HFFc6 (cell line): ENCODE results near the gene NCKAP5. TPM values are rescaled to one million over a fixed set of nuclear protein-coding genes. Genes with fewer than 3 reads are reported as not detected.

Experiments
- DNase-seq: peaks from one replicate; pipeline ENCODE4 v3.0.0-alpha.2; 2018
- H3K27ac Mint-ChIP-seq: 2 replicates; pipeline ENCODE4 v1.8.0; 2020; ENCODE audit warnings: mild to moderate bottlenecking, mixed read lengths
- H3K27me3 Mint-ChIP-seq: 2 replicates; pipeline ENCODE4 v1.8.0; 2021; ENCODE audit warnings: mild to moderate bottlenecking, moderate library complexity, mixed read lengths; ENCODE audit not compliant: insufficient read depth
- H3K36me3 Mint-ChIP-seq: 2 replicates; pipeline ENCODE4 v1.8.0; 2021; ENCODE audit warnings: low read depth, mixed read lengths
- H3K4me1 Mint-ChIP-seq: 2 replicates; pipeline ENCODE4 v1.8.0; 2020; ENCODE audit warnings: low read depth, mixed read lengths
- H3K4me3 Mint-ChIP-seq: 2 replicates; pipeline ENCODE4 v1.8.0; 2020; ENCODE audit warnings: mild to moderate bottlenecking, moderate library complexity, mixed read lengths
- H3K9me3 Mint-ChIP-seq: 2 replicates; pipeline ENCODE4 v1.8.0; 2020; ENCODE audit warnings: mild to moderate bottlenecking, mixed read lengths
- total RNA-seq, 6 experiments: library from RNA; stranded (reverse); fragmentation: NEBNext Ultra II Directional; extraction: Animal tissue kit (Norgen Biotek cat#: 25700); gene quantifications; 2 replicates in 1 of 6; 3 replicates in 5 of 6; pipeline ENCODE4 v1.2.3, GENCODE V29; 2021
- TF ChIP-seq, protein P1 (sequence below): fragments of 200-600 bp; sonication (generic); IDR thresholded peaks from 2 replicates; pipeline ENCODE4 v1.5.0; 2021; ENCODE audit warnings: antibody characterized with exemption, mild to moderate bottlenecking

NCKAP5 gene
- total RNA-seq, 6 experiments from 2014 or later = 0.31 to 4.0 (median 3.1) TPM

DNA sequence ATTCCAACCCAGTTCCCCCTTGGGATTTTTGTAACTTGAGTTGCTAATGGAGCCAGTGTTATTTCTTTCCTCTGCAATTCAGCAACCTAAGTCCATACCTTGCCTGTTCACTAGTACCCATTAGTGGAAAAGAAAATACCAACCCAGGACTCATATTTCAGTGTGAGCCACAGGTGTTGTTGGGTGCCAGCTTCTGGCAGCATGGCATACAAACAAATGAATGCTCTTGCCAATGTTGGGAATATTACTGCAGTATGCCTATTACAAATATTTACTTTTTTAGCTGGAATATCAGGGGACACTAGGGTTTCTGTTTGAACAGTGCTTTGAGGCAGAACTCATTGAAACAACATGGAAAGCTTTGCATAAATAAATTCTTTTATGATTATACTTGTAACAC, 130.2 kb downstream of the NCKAP5 start:
- H3K4me1 Mint-ChIP-seq = peaks cover 36% of the 10 kb centered on the region
- TF ChIP-seq, protein P1, sequence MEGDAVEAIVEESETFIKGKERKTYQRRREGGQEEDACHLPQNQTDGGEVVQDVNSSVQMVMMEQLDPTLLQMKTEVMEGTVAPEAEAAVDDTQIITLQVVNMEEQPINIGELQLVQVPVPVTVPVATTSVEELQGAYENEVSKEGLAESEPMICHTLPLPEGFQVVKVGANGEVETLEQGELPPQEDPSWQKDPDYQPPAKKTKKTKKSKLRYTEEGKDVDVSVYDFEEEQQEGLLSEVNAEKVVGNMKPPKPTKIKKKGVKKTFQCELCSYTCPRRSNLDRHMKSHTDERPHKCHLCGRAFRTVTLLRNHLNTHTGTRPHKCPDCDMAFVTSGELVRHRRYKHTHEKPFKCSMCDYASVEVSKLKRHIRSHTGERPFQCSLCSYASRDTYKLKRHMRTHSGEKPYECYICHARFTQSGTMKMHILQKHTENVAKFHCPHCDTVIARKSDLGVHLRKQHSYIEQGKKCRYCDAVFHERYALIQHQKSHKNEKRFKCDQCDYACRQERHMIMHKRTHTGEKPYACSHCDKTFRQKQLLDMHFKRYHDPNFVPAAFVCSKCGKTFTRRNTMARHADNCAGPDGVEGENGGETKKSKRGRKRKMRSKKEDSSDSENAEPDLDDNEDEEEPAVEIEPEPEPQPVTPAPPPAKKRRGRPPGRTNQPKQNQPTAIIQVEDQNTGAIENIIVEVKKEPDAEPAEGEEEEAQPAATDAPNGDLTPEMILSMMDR = no peak
- no peak for DNase-seq
- H3K27me3 Mint-ChIP-seq = peaks cover 2% of the 10 kb centered on the region
- H3K9me3 Mint-ChIP-seq = no peaks in the 10 kb centered on the region
- H3K27ac Mint-ChIP-seq = no peak overlapping the region
- H3K36me3 Mint-ChIP-seq = no peaks in the 10 kb centered on the region
- H3K4me3 Mint-ChIP-seq = no peak overlapping the region

DNA sequence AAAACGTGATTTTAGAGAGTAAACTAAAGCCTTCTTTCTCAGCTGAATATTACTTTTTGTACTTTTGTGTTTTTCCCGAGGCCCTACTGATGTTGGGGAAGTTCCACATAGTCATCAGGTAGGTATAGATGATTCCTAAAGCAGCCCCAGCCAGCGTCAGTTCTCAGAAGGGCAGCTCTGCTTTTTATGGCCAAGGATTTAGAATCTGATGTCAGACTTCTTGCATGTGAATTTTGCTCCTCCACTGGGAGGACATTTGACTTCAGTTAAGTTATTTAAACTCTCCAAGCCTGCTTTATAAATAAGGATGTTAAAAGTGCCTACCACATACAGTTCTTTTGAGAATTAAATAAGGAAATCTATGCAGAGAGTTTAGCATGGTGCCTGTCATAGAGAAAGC, 130.8 kb downstream of the NCKAP5 start:
- Mint-ChIP-seq H3K9me3 (no peaks in the 10 kb centered on the region), H3K27ac (no peak overlapping the region), H3K36me3 (no peaks in the 10 kb centered on the region), H3K27me3 (peaks cover 2% of the 10 kb centered on the region), H3K4me1 (peaks cover 34% of the 10 kb centered on the region), H3K4me3 (no peak overlapping the region)
- no peak for DNase-seq
- TF ChIP-seq, protein P1 = no peak

DNA sequence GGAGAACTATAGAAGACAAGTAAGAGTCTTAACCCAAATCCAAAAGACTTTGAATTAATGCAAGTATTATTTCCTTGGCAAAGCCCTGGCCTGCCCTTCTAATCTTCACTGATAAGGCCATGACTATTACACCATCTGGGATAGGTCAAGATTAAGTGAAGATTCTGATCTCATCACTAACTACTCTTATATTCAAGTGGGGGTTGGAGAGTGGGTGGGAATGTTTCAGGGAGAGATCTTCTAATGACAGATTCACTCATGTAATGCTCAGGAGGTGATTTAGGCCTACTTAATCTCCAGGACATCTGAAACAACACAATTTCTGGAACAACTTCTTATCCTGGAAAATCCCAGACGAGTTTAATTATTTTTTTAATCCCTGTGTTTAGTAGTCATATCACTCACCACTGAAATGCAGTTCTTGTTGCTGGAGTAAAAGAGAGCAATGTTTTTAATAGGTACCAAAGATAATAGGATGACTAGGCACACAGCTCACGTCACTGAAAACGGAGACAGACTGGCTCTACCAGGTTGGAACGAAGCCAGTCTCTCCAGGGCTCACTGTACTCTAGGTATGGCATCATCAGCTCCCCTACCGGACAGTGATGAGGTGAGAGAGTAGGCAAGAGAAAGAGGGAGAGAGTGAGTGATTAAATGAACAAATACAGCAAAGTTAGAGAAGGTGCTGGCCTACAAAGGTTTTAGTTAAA, 133.1 kb downstream of the NCKAP5 start:
- TF ChIP-seq, protein P1 = peak; percentile 42; the same call in 1 of the 2 replicates
- H3K36me3 Mint-ChIP-seq = no peaks in the 10 kb centered on the region
- peaks cover 40% of the 10 kb centered on the region for H3K4me1 Mint-ChIP-seq
- peaks cover 2% of the 10 kb centered on the region for H3K27me3 Mint-ChIP-seq
- H3K4me3 Mint-ChIP-seq = no peak overlapping the region
- H3K9me3 Mint-ChIP-seq = no peaks in the 10 kb centered on the region
- H3K27ac Mint-ChIP-seq = peak overlapping the region; percentile 64
- DNase-seq = peak; percentile 68

DNA sequence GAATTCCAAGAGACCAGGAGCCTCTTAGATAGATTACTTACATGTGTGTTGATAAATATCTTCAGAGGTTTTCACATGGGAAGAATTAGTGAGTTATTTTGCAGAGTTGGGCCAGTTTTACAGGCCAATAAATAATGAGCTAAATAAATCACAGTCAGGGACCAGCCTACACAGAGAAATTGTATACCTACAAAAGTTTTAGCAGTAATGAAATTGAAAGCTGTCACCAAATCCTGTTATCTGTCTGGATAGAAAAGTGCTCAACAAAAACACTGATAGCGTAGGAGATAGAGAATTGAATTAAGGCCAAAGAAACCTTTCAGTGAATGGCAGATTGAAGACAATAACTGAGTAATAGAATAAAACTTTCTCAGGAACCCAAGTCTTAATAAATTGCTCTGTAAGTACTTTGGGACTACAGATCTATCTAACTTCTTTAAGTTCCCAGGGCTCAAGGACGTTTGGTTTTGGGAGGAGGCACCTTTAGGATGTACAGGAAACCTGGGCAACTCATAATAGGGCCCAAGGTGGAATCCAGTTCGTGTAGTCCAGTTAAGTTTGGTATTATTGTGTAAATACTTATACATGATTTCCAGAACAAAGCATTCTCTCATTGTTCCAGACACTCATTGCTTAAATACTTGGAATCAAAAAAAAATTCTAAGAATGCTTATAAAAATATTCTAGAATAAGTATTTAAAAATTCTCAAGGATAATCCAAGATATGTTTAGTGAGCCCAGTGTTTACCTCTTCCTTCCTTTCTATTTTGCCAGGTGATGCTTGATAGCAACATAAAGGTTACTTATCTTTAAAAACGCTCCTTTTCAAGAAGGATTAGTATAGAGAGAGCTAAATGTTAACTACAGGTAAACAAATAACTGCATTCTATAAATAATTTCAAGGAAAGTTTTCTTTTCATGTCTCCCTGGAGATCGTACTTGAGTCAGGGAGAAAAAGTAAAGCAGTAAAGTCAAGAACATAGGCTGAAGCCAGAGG, 134.5 kb downstream of the NCKAP5 start:
- H3K27ac Mint-ChIP-seq = no peak overlapping the region
- H3K36me3 Mint-ChIP-seq = no peaks in the 10 kb centered on the region
- H3K27me3 Mint-ChIP-seq = peaks cover 2% of the 10 kb centered on the region
- H3K4me3 Mint-ChIP-seq = no peak overlapping the region
- TF ChIP-seq, protein P1 = no peak
- peaks cover 40% of the 10 kb centered on the region for H3K4me1 Mint-ChIP-seq
- H3K9me3 Mint-ChIP-seq = no peaks in the 10 kb centered on the region
- DNase-seq = no peak

DNA sequence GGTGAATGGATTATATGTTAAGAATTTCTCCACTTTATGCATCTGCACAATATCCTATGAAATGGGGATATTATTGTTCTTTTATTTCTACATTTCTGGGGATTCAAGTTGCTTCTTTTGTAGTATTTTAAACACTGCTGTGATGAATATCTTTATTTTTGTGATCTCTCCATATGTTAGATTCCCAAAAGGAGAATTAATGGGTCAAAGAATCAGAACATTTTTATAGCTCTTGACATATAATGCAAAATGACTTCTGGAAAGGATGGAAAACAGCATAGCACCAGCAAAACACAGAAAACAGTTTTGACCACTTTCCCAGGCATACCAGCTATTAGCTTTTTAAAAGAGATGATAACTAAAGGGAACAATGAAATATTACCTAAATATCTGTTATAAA, 135.5 kb downstream of the NCKAP5 start:
- H3K9me3 Mint-ChIP-seq = no peaks in the 10 kb centered on the region
- TF ChIP-seq, protein P1 = no peak
- peaks cover 40% of the 10 kb centered on the region for H3K4me1 Mint-ChIP-seq
- no peak overlapping the region for H3K4me3 Mint-ChIP-seq
- H3K27me3 Mint-ChIP-seq = peaks cover 2% of the 10 kb centered on the region
- DNase-seq = no peak
- no peak overlapping the region for H3K27ac Mint-ChIP-seq
- no peaks in the 10 kb centered on the region for H3K36me3 Mint-ChIP-seq
